A549 (cell line): ENCODE results near the gene UBE2B. TPM values are rescaled to one million over a fixed set of nuclear protein-coding genes. Genes with fewer than 3 reads are reported as not detected.

ENCODE experiments used
- ATAC-seq, 2 experiments: fragments of 200-7000 bp in 1 of 2; fragments of >200 bp in 1 of 2; cut with Nextera tagmentation in 1 of 2; cut with Tn5 transposase in 1 of 2; 3 replicates each; pipeline versions ENCODE4 v1.8.0 to v1.9.1; 2018 to 2020; ENCODE audit warnings: mild to moderate bottlenecking in 1 of 2, moderate library complexity in 1 of 2
- CTCF ChIA-PET: fragments of 300-600 bp; sonication (Branson Sonifier 250); formaldehyde crosslinking; extraction: SDS; loops from one replicate; lab custom pipeline; 2021; ENCODE audit warnings: antibody characterized with exemption, inconsistent platforms; lab: Yijun Ruan, JAX
- POLR2A ChIA-PET: fragments of 350-600 bp; formaldehyde crosslinking; extraction: SDS; loops from one replicate; lab custom pipeline; 2021; ENCODE audit warnings: antibody characterized with exemption, inconsistent platforms; lab: Yijun Ruan, JAX
- DNase-seq, 2 experiments: peaks; one replicate each; pipeline versions ENCODE4 v3.0.0 to v3.0.0-alpha.2; 2011 to 2016; ENCODE audit warnings: low read depth in 1 of 2, low spot score in 1 of 2
- FAIRE-seq: peaks from 2 replicates; lab custom pipeline; 2011; peaks lifted over from hg19 to GRCh38; lab: Jason Lieb, UNC
- H3K27ac ChIP-seq, 2 experiments: fragments of >200 bp; sonication (Bioruptor Twin); formaldehyde crosslinking; 3 replicates each; pipeline ENCODE4 v1.5.1; 2016 to 2017
- H3K4me1 ChIP-seq: fragments of >200 bp; sonication (Bioruptor Twin); formaldehyde crosslinking; 3 replicates; pipeline ENCODE4 v1.6.1; 2016
- H3K4me2 ChIP-seq: fragments of >200 bp; sonication (Bioruptor Twin); formaldehyde crosslinking; 3 replicates; pipeline ENCODE4 v1.6.1; 2016
- H3K4me3 ChIP-seq: fragments of >200 bp; sonication (Bioruptor Twin); formaldehyde crosslinking; 3 replicates; pipeline ENCODE4 v1.5.1; 2016
- H3K9me3 ChIP-seq: fragments of >200 bp; sonication (Bioruptor Twin); formaldehyde crosslinking; 3 replicates; pipeline ENCODE4 v1.6.1; 2016
- BCL3 ChIP-seq: fragments of >200 bp; sonication (Bioruptor Twin); formaldehyde crosslinking; IDR thresholded peaks from 3 replicates; pipeline ENCODE4 v1.6.1; 2016
- BHLHE40 ChIP-seq: IDR thresholded peaks from 2 replicates; pipeline ENCODE4 v1.6.1; 2012; ENCODE audit warnings: low read depth, low read length, inconsistent platforms
- CBX8 ChIP-seq: fragments of 200-600 bp; sonication (generic); IDR thresholded peaks from 2 replicates; pipeline ENCODE4 v1.6.1; 2016
- E2F6 ChIP-seq: IDR thresholded peaks from 2 replicates; pipeline ENCODE4 v1.6.1; 2012; ENCODE audit warnings: low read depth, borderline replicate concordance
- EP300 ChIP-seq, 2 experiments: fragments of >200 bp; sonication (Bioruptor Twin); formaldehyde crosslinking; IDR thresholded peaks; 2 replicates in 1 of 2; 3 replicates in 1 of 2; pipeline ENCODE4 v1.6.1; 2016 to 2017
- ESRRA ChIP-seq: fragments of 150-350 bp; IDR thresholded peaks from 2 replicates; pipeline ENCODE4 v1.6.1; 2014; ENCODE audit warnings: mild to moderate bottlenecking, low read length, borderline replicate concordance
- FOXS1 ChIP-seq: fragments of 250-450 bp; sonication (Bioruptor Pico); IDR thresholded peaks from 2 replicates; pipeline ENCODE4 v1.5.0; 2020; ENCODE audit warnings: mild to moderate bottlenecking, moderate library complexity
- HOXA7 ChIP-seq: fragments of 250-450 bp; sonication (Bioruptor Pico); IDR thresholded peaks from 2 replicates; pipeline ENCODE4 v1.5.0; 2020; ENCODE audit warnings: mild to moderate bottlenecking, moderate library complexity
- JUNB ChIP-seq: fragments of >200 bp; sonication (Bioruptor Twin); formaldehyde crosslinking; IDR thresholded peaks from 2 replicates; pipeline ENCODE4 v1.6.1; 2016
- KDM5A ChIP-seq: fragments of 200-600 bp; sonication (generic); IDR thresholded peaks from 2 replicates; pipeline ENCODE4 v1.6.1; 2016; ENCODE audit warnings: antibody characterized with exemption, mild to moderate bottlenecking
- MAZ ChIP-seq: fragments of 150-350 bp; IDR thresholded peaks from 2 replicates; pipeline ENCODE4 v1.6.1; 2014; ENCODE audit warnings: antibody characterized with exemption, low read depth, low read length, borderline replicate concordance
- NR3C1 ChIP-seq: fragments of >200 bp; sonication (Bioruptor Twin); formaldehyde crosslinking; IDR thresholded peaks from 3 replicates; pipeline ENCODE4 v1.6.1; 2017
- POLR2AphosphoS2 ChIP-seq: conservative IDR thresholded peaks from 2 replicates; pipeline ENCODE4 v1.6.1; 2012; ENCODE audit warnings: low read length, improper control_type of control experiment, inconsistent platforms
- RAD21 ChIP-seq, 2 experiments: fragments of >200 bp in 1 of 2; sonication (Bioruptor Twin) in 1 of 2; formaldehyde crosslinking in 1 of 2; IDR thresholded peaks in 1 of 2; conservative IDR thresholded peaks in 1 of 2; 2 replicates in 1 of 2; 3 replicates in 1 of 2; pipeline ENCODE4 v1.6.1; 2012 to 2018; ENCODE audit warnings: inconsistent platforms in 1 of 2
- REST ChIP-seq: fragments of 200-600 bp; sonication (generic); IDR thresholded peaks from 2 replicates; pipeline ENCODE4 v1.6.1; 2016; ENCODE audit warnings: antibody characterized with exemption, mild to moderate bottlenecking, moderate library complexity
- RFX5 ChIP-seq: fragments of 450-650 bp; IDR thresholded peaks from 2 replicates; pipeline ENCODE4 v1.7.1; 2014; ENCODE audit warnings: antibody characterized with exemption, mild to moderate bottlenecking, moderate library complexity
- SMC3 ChIP-seq: fragments of >200 bp; sonication (Bioruptor Twin); formaldehyde crosslinking; IDR thresholded peaks from 3 replicates; pipeline ENCODE4 v1.6.1; 2018; ENCODE audit warnings: inconsistent platforms
- WGBS: methylation state at CpG from one replicate; pipeline ENCODE4 v1.1.6; 2017; ENCODE audit errors: missing lambda C conversion rate; 5-methylcytosine and 5-hydroxymethylcytosine counted together
- polyA plus RNA-seq, 4 experiments: library from polyadenylated mRNA; depleted of rRNA in 3 of 4; stranded (reverse); fragments of >200 nt; fragmentation: RNase III in 1 of 4; extraction: RNeasy Plus Mini Kit Qiagen cat#74134 plus additional on column Dnase treatment in 1 of 4; gene quantifications; 2 replicates in 3 of 4; 3 replicates in 1 of 4; pipeline ENCODE4 v1.2.3, GENCODE V29; 2011 to 2017
- TF ChIP-seq, protein P1 (sequence below): fragments of >200 bp; sonication (Bioruptor Twin); formaldehyde crosslinking; IDR thresholded peaks from 3 replicates; pipeline ENCODE4 v1.5.1; 2016
- TF ChIP-seq, protein P2 (sequence below): fragments of 450-650 bp; IDR thresholded peaks from 2 replicates; pipeline ENCODE4 v1.6.1; 2014; ENCODE audit warnings: antibody characterized with exemption

The UBE2B gene
- polyA plus RNA-seq, 2 of the 4 experiments (the other 2 are of a cell fraction): 61.1 to 104 TPM

DNA sequence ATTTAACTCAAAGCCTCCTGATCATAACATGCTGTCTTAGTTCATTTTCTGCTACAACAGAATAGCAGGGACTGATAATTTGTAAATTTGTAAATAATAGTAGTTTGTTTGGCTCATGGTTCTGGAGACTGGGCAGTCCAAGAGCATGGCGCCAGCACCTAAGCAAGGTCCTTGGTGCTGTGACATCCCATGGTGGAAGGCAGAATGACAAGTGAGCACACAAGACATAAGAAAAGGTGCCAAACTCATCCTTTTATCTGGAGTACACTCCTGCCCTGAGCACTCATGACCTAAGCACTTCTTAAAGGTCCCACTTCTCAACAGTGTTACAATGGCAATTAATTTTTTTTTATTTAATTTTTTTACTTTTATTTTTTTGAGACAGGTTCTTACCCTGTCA is 16.1 kb downstream of the UBE2B start (continued):
- no peak for TF ChIP-seq REST

GRCh38 chr5:134392301-134392700 is 20.9 kb downstream of the UBE2B start:
- Histone ChIP-seq H3K4me1 (peaks cover 14% of the 10 kb centered on the region; the same call in 1 of the 3 replicates), H3K27ac (no peak overlapping the region), H3K4me3 (no peak overlapping the region), H3K4me2 (no peak overlapping the region), H3K9me3 (no peaks in the 10 kb centered on the region)
- WGBS: 49% methylated on average over 2 of the region's 2 CpGs
- TF ChIP-seq CBX8: no peak
- TF ChIP-seq, protein P1, sequence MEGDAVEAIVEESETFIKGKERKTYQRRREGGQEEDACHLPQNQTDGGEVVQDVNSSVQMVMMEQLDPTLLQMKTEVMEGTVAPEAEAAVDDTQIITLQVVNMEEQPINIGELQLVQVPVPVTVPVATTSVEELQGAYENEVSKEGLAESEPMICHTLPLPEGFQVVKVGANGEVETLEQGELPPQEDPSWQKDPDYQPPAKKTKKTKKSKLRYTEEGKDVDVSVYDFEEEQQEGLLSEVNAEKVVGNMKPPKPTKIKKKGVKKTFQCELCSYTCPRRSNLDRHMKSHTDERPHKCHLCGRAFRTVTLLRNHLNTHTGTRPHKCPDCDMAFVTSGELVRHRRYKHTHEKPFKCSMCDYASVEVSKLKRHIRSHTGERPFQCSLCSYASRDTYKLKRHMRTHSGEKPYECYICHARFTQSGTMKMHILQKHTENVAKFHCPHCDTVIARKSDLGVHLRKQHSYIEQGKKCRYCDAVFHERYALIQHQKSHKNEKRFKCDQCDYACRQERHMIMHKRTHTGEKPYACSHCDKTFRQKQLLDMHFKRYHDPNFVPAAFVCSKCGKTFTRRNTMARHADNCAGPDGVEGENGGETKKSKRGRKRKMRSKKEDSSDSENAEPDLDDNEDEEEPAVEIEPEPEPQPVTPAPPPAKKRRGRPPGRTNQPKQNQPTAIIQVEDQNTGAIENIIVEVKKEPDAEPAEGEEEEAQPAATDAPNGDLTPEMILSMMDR: no peak
- TF ChIP-seq BCL3: no peak
- no peak for TF ChIP-seq NR3C1
- TF ChIP-seq RFX5: no peak
- TF ChIP-seq EP300 (IDR thresholded peaks at IDR 0.05): no peak
- TF ChIP-seq RAD21 (conservative IDR thresholded peaks at IDR 0.05 in 1 of 2, IDR thresholded peaks at IDR 0.05 in 1 of 2): no peak
- TF ChIP-seq E2F6: no peak
- no peak for TF ChIP-seq POLR2AphosphoS2
- no peak for TF ChIP-seq MAZ
- TF ChIP-seq ESRRA: no peak
- TF ChIP-seq FOXS1 (CRISPR knock-in tag): no peak
- TF ChIP-seq KDM5A: no peak
- no peak for TF ChIP-seq JUNB
- TF ChIP-seq HOXA7 (CRISPR knock-in tag): no peak
- no peak for TF ChIP-seq REST
- no peak for TF ChIP-seq SMC3
- TF ChIP-seq, protein P2, sequence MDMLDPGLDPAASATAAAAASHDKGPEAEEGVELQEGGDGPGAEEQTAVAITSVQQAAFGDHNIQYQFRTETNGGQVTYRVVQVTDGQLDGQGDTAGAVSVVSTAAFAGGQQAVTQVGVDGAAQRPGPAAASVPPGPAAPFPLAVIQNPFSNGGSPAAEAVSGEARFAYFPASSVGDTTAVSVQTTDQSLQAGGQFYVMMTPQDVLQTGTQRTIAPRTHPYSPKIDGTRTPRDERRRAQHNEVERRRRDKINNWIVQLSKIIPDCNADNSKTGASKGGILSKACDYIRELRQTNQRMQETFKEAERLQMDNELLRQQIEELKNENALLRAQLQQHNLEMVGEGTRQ: no peak
- TF ChIP-seq BHLHE40: no peak
- no peak for DNase-seq
- FAIRE-seq: no peak
- ChIA-PET POLR2A (interaction anchor here (0.9 kb wide), 3 partner anchors 8 to 216 kb away, joined by 3 to 4 read pairs (median 3); partner anchors contain the start of genes CDKN2AIPNL and SKP1), CTCF (interaction anchor here (1.1 to 1.4 kb wide), 5 partner anchors 13 to 186 kb away, joined by 3 to 5 read pairs (median 4); partner anchors contain the start of gene CDKN2AIPNL)
- ATAC-seq: no peak
